Duodenal mucosa (tissue), 2 donors: Measurements from ENCODE around the gene DGKZ.
A peak's percentile ranks its signal among the peaks of the same experiment; 100 is the strongest.

Source experiments
- H3K27ac ChIP-seq: one replicate; pipeline ENCODE4 v1.7.0; 2013; ENCODE audit warnings: low read depth, low read length
- H3K27me3 ChIP-seq, 2 donors: one replicate each; pipeline ENCODE4 v1.7.0; 2013; ENCODE audit warnings: low read length in 2 of 2, control low read depth in 1 of 2; ENCODE audit not compliant: insufficient read depth in 2 of 2, control insufficient read depth in 1 of 2
- H3K36me3 ChIP-seq, 2 donors: one replicate each; pipeline ENCODE4 v1.7.0; 2013; ENCODE audit warnings: low read length in 2 of 2, control low read depth in 1 of 2; ENCODE audit not compliant: insufficient read depth in 2 of 2, control insufficient read depth in 1 of 2
- H3K4me1 ChIP-seq, 2 donors: one replicate each; pipeline ENCODE4 v1.7.0; 2013; ENCODE audit warnings: low read length in 2 of 2, control low read depth in 1 of 2; ENCODE audit not compliant: insufficient read depth in 2 of 2, control insufficient read depth in 1 of 2
- H3K4me3 ChIP-seq, 2 donors: one replicate each; pipeline ENCODE4 v1.7.0; 2013; ENCODE audit warnings: low read length in 2 of 2, low read depth in 1 of 2
- H3K9ac ChIP-seq, 2 donors: one replicate each; pipeline ENCODE4 v1.7.0; 2013; ENCODE audit warnings: low read length in 2 of 2, low read depth in 1 of 2
- H3K9me3 ChIP-seq, 2 donors: one replicate each; pipeline ENCODE4 v1.7.0; 2013; ENCODE audit warnings: low read length in 2 of 2, control low read depth in 1 of 2; ENCODE audit not compliant: control insufficient read depth in 1 of 2

Gene DGKZ

GRCh38 chr11:46391578-46392420 lies 44.5 kb downstream of the DGKZ start, which contains the start of gene CHRM4:
Gene CHRM4, minus strand, starts transcription at chr11:46391776. Its CDS starts 5,219 bp downstream, at chr11:46386557.
- Histone ChIP-seq H3K4me3 (peak within 1 kb of the TSS; percentile 62 to 75), H3K27ac (no peak within 1 kb of the TSS), H3K9me3 (no peaks in the 10 kb centered on the region), H3K9ac (no peak within 1 kb of the TSS), H3K27me3 (peaks cover 35 to 37% of the 10 kb centered on the region in 2 donors), H3K36me3 (peaks cover 6 to 7% of the 10 kb centered on the region in 2 donors), H3K4me1 (peaks cover 30 to 34% of the 10 kb centered on the region in 2 donors)

- no peaks in the 10 kb centered on the region for H3K9me3 ChIP-seq
- no peak overlapping the region for H3K27ac ChIP-seq
- H3K4me1 ChIP-seq = peaks cover 30 to 34% of the 10 kb centered on the region in 2 donors
- peak overlapping the region; percentile 58 to 62 for H3K4me3 ChIP-seq
- peaks cover 13 to 15% of the 10 kb centered on the region in 2 donors for H3K36me3 ChIP-seq
- peaks cover 30 to 33% of the 10 kb centered on the region in 2 donors for H3K27me3 ChIP-seq
- H3K9ac ChIP-seq = no peak overlapping the region
Measured at GRCh38 chr11:46392421-46393230, 45.4 kb downstream of the DGKZ start.

- peaks cover 17 to 21% of the 10 kb centered on the region in 2 donors for H3K36me3 ChIP-seq
- no peaks in the 10 kb centered on the region for H3K9me3 ChIP-seq
- no peak overlapping the region for H3K27ac ChIP-seq
- H3K4me3 ChIP-seq = peak overlapping the region; percentile 58 to 62
- H3K4me1 ChIP-seq = peaks cover 26 to 30% of the 10 kb centered on the region in 2 donors
- peaks cover 26 to 31% of the 10 kb centered on the region in 2 donors for H3K27me3 ChIP-seq
- H3K9ac ChIP-seq = no peak overlapping the region
Measured at GRCh38 chr11:46393231-46393616, 46.0 kb downstream of the DGKZ start.

- H3K27ac ChIP-seq = no peak overlapping the region
- no peak overlapping the region for H3K4me3 ChIP-seq
- H3K4me1 ChIP-seq = peaks cover 21 to 27% of the 10 kb centered on the region in 2 donors
- peaks cover 17 to 21% of the 10 kb centered on the region in 2 donors for H3K36me3 ChIP-seq
- H3K9me3 ChIP-seq = no peaks in the 10 kb centered on the region
- H3K9ac ChIP-seq = no peak overlapping the region
- H3K27me3 ChIP-seq = peaks cover 21 to 26% of the 10 kb centered on the region in 2 donors
Measured at GRCh38 chr11:46393759-46394158, 46.5 kb downstream of the DGKZ start.

- H3K9ac ChIP-seq = no peak overlapping the region
- H3K27me3 ChIP-seq = no peaks in the 10 kb centered on the region
- no peak overlapping the region for H3K27ac ChIP-seq
- H3K36me3 ChIP-seq = peaks cover 27 to 32% of the 10 kb centered on the region in 2 donors
- H3K4me3 ChIP-seq = no peak overlapping the region
- peaks cover 0 to 7% of the 10 kb centered on the region in 2 donors for H3K4me1 ChIP-seq
- H3K9me3 ChIP-seq = no peaks in the 10 kb centered on the region
Measured at GRCh38 chr11:46397526-46397925, 50.3 kb downstream of the DGKZ start.

GRCh38 chr11:46402957-46403902 lies 56.0 kb downstream of the DGKZ start:
- H3K4me3 ChIP-seq = no peak overlapping the region
- no peak overlapping the region for H3K9ac ChIP-seq
- no peaks in the 10 kb centered on the region for H3K27me3 ChIP-seq
- no peak overlapping the region for H3K27ac ChIP-seq
- no peaks in the 10 kb centered on the region for H3K9me3 ChIP-seq
- H3K36me3 ChIP-seq = peaks cover 28 to 47% of the 10 kb centered on the region in 2 donors
- H3K4me1 ChIP-seq = no peaks in the 10 kb centered on the region

GRCh38 chr11:46404476-46405017 lies 57.3 kb downstream of the DGKZ start:
- H3K36me3 ChIP-seq = peaks cover 37 to 58% of the 10 kb centered on the region in 2 donors
- no peaks in the 10 kb centered on the region for H3K4me1 ChIP-seq
- H3K4me3 ChIP-seq = no peak overlapping the region
- no peak overlapping the region for H3K9ac ChIP-seq
- H3K27ac ChIP-seq = no peak overlapping the region
- H3K9me3 ChIP-seq = no peaks in the 10 kb centered on the region
- H3K27me3 ChIP-seq = no peaks in the 10 kb centered on the region

- Histone ChIP-seq H3K9ac (no peak overlapping the region), H3K27ac (no peak overlapping the region), H3K36me3 (peaks cover 37 to 58% of the 10 kb centered on the region in 2 donors), H3K4me3 (no peak overlapping the region), H3K4me1 (no peaks in the 10 kb centered on the region), H3K9me3 (no peaks in the 10 kb centered on the region), H3K27me3 (no peaks in the 10 kb centered on the region)
Measured at GRCh38 chr11:46407635-46408034, 60.4 kb downstream of the DGKZ start.

- no peaks in the 10 kb centered on the region for H3K9me3 ChIP-seq
- H3K4me3 ChIP-seq = no peak overlapping the region
- no peaks in the 10 kb centered on the region for H3K27me3 ChIP-seq
- H3K36me3 ChIP-seq = peaks cover 34 to 49% of the 10 kb centered on the region in 2 donors
- H3K9ac ChIP-seq = no peak overlapping the region
- no peaks in the 10 kb centered on the region for H3K4me1 ChIP-seq
- H3K27ac ChIP-seq = no peak overlapping the region
Measured at GRCh38 chr11:46408407-46408986, 61.2 kb downstream of the DGKZ start.
